Measurements from ENCODE around the gene MSRB2.

Gene MSRB2

DNA sequence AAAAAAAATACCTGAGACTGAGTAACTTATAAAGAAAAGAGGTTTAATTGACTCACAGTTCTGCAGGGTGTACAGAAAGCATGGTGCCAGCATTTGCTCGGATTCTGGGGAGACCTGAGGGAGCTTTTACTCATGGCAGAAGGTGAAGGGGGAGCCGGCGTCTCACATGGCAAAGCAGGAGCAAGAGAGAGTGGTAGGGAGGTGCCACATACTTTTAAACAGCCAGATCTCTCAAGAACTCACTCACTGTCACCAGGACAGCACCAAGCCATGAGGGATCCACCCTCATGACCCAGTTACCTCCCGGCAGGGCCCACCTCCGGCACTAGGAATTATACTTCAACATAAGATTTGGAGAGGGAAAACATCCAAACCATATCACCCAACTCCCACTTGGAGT lies 25.8 kb downstream of the MSRB2 start:
- peaks cover 5% of the 10 kb centered on the region for H3K4me1 Mint-ChIP-seq
- H3K27ac Mint-ChIP-seq: no peak overlapping the region
- H3K9me3 Mint-ChIP-seq: peaks cover 0 to 7% of the 10 kb centered on the region in 2 donors
- no peak for ATAC-seq
- no peaks in the 10 kb centered on the region for H3K27me3 Mint-ChIP-seq
- no peak for DNase-seq
- no peak overlapping the region for H3K4me3 Mint-ChIP-seq

DNA sequence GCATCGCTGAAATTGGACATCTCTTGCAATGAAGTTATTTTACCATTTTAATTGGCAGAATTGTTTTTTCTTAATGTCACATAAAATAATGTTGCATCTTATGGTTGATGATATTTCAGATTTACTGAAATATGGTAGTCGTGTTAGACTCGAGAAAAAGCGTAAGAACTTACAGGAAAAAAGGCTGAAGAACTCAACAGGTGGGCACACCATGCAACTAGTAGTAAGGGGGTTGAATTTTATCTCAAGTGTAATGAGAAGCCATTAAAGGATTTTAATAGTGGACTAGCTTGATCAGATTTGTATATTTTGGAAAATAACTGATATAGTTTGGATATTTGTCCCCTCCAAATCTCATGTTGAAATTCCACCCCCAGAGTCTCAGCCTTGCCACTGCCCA lies 41.1 kb downstream of the MSRB2 start:
- H3K9me3 Mint-ChIP-seq: peaks cover 5 to 17% of the 10 kb centered on the region in 2 donors
- H3K4me3 Mint-ChIP-seq: no peak overlapping the region
- H3K27ac Mint-ChIP-seq: no peak overlapping the region
- ATAC-seq (no peak), DNase-seq (no peak)
- H3K4me1 Mint-ChIP-seq: no peaks in the 10 kb centered on the region
- H3K27me3 Mint-ChIP-seq: no peaks in the 10 kb centered on the region

DNA sequence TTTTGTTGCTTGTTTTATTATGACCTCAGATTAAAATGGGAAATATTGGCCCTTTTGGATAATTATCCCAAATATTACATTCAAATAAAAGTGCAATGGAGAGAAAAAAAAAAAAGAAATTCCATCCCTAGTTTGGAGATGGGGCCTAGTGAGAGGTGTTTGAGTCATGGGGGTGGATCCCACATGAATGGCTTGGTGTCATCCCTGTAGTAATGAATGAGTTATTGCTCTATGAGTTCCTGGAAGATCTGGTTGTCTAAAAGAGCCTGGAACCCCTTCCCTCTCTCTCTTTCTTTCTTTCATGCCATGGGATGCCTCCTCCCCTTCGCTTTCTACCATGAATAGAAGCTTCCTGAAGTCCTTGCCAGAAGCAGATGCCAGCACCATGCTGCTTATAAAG lies 44.3 kb downstream of the MSRB2 start:
- peaks cover 5 to 13% of the 10 kb centered on the region in 2 donors for H3K9me3 Mint-ChIP-seq
- no peak overlapping the region for H3K4me3 Mint-ChIP-seq
- no peaks in the 10 kb centered on the region for H3K27me3 Mint-ChIP-seq
- H3K27ac Mint-ChIP-seq: no peak overlapping the region
- no peak for DNase-seq
- ATAC-seq: no peak
- no peaks in the 10 kb centered on the region for H3K4me1 Mint-ChIP-seq

DNA sequence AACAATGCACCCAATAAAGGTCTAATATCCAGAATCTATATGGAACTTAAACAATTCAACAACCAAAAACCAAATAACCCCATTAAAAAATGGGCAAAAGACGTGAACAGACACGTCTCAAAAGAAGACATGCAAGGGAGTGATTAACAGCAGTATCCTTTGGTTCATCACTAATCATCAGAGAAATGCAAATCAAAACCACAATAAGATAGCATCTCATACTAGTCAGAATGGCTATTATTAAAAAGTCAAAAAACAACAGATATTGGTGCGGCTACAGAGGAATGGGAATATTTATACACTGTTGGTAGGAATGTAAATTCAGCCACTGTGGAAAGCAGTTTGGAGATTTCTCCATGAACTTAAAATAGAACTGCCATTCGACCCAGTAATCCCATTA lies 46.6 kb downstream of the MSRB2 start:
- no peaks in the 10 kb centered on the region for H3K27me3 Mint-ChIP-seq
- no peak overlapping the region for H3K27ac Mint-ChIP-seq
- DNase-seq: no peak
- no peaks in the 10 kb centered on the region for H3K4me1 Mint-ChIP-seq
- no peak overlapping the region for H3K4me3 Mint-ChIP-seq
- ATAC-seq: no peak
- H3K9me3 Mint-ChIP-seq: peaks cover 5 to 7% of the 10 kb centered on the region in 2 donors

DNA sequence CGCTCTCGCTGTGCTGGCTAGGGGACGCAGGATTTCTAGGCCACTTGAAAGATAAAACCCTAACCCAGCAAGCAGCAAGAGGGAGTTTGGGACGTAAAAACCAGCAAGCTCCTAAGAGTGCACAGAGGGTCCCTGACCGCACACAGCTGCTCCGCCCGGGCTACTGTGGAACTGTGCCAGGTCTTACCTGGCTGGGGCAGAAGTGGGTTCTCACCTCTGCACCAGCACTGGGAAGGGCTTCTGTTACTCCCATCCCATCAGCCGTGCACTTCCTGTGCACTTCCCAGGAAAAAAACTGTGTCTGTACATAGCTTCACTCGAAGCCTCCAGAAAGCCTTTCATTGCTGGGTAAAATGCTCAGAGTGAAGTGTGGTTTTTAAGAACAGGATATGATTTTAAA lies 50.9 kb downstream of the MSRB2 start:
- no peak for DNase-seq
- no peaks in the 10 kb centered on the region for H3K9me3 Mint-ChIP-seq
- no peak for ATAC-seq
- no peaks in the 10 kb centered on the region for H3K27me3 Mint-ChIP-seq
- no peak overlapping the region for H3K27ac Mint-ChIP-seq
- no peak overlapping the region for H3K4me3 Mint-ChIP-seq
- H3K4me1 Mint-ChIP-seq: no peaks in the 10 kb centered on the region

DNA sequence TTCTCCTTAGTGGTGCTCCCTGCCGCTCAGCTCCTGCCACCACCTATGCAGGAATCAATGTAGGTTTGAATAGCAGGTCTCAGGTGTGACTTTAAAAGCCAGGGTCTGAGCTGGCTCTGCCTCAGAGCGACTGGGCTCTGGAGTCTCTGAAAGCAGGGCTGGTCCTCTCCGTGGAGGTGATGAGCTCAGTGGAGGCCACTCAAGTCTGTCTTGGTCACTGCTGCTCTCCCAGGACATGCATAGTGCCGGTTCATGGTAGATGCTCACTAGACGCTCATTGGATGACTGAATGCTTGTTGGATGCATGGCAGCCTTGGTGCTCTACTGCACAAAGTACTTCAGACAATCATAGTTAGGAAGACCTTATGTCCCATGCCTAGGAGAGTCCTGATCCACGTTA lies 51.7 kb downstream of the MSRB2 start:
- Mint-ChIP-seq H3K4me1 (no peaks in the 10 kb centered on the region), H3K27ac (no peak overlapping the region), H3K4me3 (no peak overlapping the region), H3K27me3 (no peaks in the 10 kb centered on the region), H3K9me3 (no peaks in the 10 kb centered on the region)
- DNase-seq: no peak
- ATAC-seq: no peak

DNA sequence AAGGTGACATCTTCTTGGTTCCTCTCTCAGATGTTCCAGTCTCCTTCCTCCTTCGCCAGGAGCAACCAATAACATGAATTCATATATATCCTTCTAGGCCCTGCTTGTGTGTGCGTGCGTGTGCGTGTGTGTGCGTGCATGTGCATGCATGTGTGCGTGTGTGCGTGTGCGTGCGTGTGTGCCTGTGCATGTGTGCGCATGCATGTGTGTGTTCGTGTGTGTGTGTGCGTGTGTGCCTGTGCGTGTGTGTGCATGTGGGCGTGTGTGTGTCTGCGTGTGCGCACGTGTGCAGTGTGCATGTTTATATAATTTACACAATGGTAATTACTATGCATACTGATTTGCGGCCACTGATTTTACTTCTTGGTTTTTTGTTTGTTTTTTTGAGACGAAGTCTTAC lies 52.8 kb downstream of the MSRB2 start:
- H3K4me3 Mint-ChIP-seq: no peak overlapping the region
- ATAC-seq (no peak), DNase-seq (no peak)
- no peak overlapping the region for H3K27ac Mint-ChIP-seq
- no peaks in the 10 kb centered on the region for H3K9me3 Mint-ChIP-seq
- no peaks in the 10 kb centered on the region for H3K27me3 Mint-ChIP-seq
- no peaks in the 10 kb centered on the region for H3K4me1 Mint-ChIP-seq

DNA sequence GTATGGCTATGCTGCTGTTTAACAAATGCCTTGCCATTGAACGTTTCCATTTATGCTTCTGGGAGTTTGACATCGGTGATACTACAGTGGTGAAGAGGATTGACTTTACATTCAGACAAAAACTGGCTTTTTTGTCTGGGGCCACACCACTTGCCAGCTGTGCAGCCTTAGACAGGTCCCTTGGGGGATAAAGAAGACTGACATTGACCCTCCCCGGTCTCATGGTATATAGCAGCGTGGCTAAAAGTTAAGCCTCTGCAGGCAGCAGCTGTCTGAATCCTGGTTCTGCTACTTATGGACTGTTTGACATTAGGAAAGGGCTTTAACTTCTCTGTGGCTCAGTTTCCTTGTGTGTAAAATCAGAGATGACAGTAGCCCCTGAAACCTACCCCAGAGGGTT lies 54.7 kb downstream of the MSRB2 start:
- no peak overlapping the region for H3K4me3 Mint-ChIP-seq
- no peaks in the 10 kb centered on the region for H3K4me1 Mint-ChIP-seq
- H3K27me3 Mint-ChIP-seq: no peaks in the 10 kb centered on the region
- ATAC-seq: no peak
- no peak overlapping the region for H3K27ac Mint-ChIP-seq
- no peak for DNase-seq
- no peaks in the 10 kb centered on the region for H3K9me3 Mint-ChIP-seq

DNA sequence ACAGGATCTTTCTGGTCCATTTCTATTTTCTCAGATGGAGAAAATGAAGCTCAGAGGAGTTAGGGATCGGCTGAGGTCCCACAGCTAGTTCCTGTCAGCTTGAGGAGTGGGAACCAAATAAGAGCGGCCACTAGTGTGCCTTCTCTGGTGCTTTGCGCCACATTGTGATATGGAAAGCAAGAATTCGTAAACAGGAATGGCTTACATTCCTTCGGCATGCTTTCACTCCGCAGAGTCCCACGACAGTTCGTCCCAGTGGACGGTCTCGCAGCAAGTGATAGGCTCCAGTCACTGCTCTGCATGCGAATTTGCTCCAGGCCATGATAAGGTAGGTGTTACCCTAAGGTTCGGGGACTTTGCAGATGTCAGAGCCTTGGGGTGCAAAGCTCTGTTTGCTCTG lies 55.2 kb downstream of the MSRB2 start:
- H3K27ac Mint-ChIP-seq: no peak overlapping the region
- H3K9me3 Mint-ChIP-seq: no peaks in the 10 kb centered on the region
- ATAC-seq: no peak
- H3K4me3 Mint-ChIP-seq: no peak overlapping the region
- peaks cover 2% of the 10 kb centered on the region for H3K27me3 Mint-ChIP-seq
- H3K4me1 Mint-ChIP-seq: no peaks in the 10 kb centered on the region
- DNase-seq: no peak

DNA sequence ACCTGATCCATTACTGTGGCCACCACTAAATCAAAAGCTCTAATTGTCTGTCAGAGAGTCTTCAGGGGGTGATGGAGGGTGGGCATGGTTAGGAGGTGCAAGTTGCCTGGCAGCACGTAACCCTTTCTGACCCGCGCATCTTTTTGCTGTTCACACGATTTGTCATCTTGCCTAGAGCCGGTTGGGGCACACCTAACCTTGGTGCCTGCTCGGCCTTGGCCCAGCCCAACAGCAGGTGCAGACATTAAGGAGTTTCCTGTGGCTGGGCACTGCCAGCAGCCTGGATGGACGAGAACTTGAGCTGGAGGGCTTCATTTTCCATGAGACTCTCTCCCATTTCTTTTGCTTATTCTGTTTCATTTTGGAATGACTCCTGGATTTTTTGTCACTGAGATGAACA lies 55.7 kb downstream of the MSRB2 start:
- no peak overlapping the region for H3K27ac Mint-ChIP-seq
- no peaks in the 10 kb centered on the region for H3K9me3 Mint-ChIP-seq
- H3K27me3 Mint-ChIP-seq: peaks cover 6% of the 10 kb centered on the region
- ATAC-seq (no peak), DNase-seq (no peak)
- no peak overlapping the region for H3K4me3 Mint-ChIP-seq
- no peaks in the 10 kb centered on the region for H3K4me1 Mint-ChIP-seq

DNA sequence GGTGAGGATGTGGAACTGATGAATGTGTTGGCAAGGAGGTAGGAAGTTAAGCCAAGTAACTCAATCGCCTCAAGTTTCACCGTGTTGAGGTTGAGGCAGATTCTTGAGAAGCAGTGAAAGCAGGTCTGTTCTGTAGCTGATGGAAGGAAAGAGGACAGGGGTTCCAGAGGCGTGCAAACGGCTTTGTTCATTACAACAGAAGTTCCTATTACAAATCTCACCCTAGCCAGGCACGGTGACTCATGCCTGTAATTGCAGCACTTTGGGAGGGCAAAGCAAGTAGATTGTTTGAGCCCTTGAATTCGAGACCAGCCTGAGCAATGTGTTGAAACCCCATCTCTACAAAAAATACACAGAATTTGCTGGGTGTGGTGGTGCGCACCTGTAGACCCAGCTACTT lies 59.8 kb downstream of the MSRB2 start:
- H3K4me1 Mint-ChIP-seq: peaks cover 6% of the 10 kb centered on the region
- no peak overlapping the region for H3K4me3 Mint-ChIP-seq
- no peak for ATAC-seq
- DNase-seq: no peak
- no peak overlapping the region for H3K27ac Mint-ChIP-seq
- peaks cover 32% of the 10 kb centered on the region for H3K27me3 Mint-ChIP-seq
- H3K9me3 Mint-ChIP-seq: no peaks in the 10 kb centered on the region

DNA sequence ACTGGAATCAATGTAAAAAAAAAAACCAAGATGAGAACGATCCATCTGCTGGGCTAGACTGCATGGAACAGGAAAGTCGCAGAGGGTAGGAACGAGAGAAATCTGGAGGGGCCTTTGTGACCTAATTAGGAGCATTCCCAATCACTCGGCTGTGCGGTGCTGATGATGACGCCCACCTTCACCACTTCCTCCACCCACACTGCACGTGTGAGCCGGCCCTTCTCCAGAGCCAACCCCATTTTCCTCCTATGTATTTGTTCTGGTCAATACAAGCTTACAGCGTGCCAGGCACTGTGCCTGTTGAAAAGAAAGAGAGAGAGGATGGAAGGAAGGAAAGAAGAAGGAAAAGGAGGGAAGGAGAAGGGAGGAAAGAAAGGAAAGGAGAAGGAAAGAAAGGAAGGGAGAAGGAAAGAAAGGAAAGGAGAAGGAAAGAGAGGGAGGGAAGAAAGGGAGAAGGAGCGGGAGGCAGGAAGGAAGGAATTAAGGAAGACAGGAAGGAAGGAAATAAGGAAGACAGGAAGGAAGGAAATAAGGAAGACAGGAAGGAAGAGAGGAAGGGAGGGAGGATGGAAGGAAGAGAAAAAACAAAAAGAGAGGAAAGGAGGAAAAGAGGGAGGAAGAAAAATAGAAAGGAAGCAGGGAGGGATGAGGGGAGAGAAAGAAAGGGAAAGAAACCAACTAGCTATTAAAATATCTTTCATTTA lies 61.2 kb downstream of the MSRB2 start:
- no peaks in the 10 kb centered on the region for H3K9me3 Mint-ChIP-seq
- H3K27me3 Mint-ChIP-seq: peaks cover 44% of the 10 kb centered on the region
- H3K4me1 Mint-ChIP-seq: peaks cover 6% of the 10 kb centered on the region
- DNase-seq (no peak), ATAC-seq (no peak)
- no peak overlapping the region for H3K27ac Mint-ChIP-seq
- H3K4me3 Mint-ChIP-seq: no peak overlapping the region

DNA sequence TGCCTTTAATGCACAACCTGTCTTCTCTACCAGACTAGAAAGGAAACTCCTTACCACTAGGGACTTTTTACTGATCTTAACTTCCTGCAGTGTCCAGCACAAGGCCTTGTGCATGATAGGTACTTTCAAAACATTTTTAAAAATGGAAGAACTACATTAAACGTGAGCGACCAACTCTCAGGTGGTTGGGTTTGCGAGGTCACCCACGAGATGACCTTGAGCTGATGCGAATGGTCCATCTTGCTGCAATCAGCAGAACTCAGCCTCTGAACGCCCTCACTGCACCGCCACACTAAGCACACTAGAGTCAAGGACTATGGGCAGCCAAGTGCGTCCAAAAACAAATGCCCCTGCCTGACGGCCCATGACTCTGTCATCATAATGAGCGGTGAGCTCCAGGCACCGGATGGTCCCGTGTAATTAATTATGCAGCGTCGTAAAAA lies 61.9 kb downstream of the MSRB2 start:
- peaks cover 6% of the 10 kb centered on the region for H3K4me1 Mint-ChIP-seq

DNA sequence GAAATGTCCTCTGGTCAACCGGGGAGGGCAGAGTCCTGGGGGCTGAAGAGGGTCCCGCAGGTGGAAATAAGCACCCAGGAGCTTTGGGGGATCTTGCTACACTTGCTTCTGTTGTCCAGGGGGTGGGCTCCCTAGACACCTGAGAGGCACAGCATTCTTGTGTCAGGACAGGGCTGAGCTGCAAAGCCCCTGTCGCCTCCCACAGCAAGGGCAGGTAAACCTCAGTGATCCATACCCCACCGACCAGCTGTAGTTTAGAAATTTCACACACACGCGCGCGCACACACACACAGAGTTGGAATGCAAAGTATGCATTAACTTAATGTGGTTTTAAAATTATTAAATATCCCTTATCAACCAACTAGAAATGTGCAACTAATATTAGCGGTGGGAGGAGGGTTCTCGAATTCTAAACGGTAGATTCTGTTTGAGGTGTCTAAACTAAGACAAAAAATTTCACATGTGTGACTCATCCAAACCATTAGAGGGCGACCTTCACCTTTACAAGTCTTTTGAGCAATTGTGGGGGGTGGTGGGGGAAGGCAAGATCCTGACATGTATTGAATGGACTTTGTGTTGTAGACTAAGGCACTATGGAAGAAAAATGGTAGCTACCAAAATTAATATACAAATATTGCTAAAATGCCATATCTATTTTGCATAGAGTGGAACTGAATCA lies 62.5 kb downstream of the MSRB2 start:
- ATAC-seq (peak; percentile 72), DNase-seq (no peak)
- Mint-ChIP-seq H3K9me3 (no peaks in the 10 kb centered on the region), H3K4me1 (peaks cover 6% of the 10 kb centered on the region), H3K4me3 (no peak overlapping the region), H3K27me3 (peaks cover 51% of the 10 kb centered on the region), H3K27ac (no peak overlapping the region)

More for the DNA sequence above, 61.9 kb downstream of the MSRB2 start:
- ATAC-seq (no peak), DNase-seq (no peak)
- H3K9me3 Mint-ChIP-seq: no peaks in the 10 kb centered on the region
- H3K27ac Mint-ChIP-seq: no peak overlapping the region
- H3K27me3 Mint-ChIP-seq: peaks cover 50% of the 10 kb centered on the region
- H3K4me3 Mint-ChIP-seq: no peak overlapping the region

DNA sequence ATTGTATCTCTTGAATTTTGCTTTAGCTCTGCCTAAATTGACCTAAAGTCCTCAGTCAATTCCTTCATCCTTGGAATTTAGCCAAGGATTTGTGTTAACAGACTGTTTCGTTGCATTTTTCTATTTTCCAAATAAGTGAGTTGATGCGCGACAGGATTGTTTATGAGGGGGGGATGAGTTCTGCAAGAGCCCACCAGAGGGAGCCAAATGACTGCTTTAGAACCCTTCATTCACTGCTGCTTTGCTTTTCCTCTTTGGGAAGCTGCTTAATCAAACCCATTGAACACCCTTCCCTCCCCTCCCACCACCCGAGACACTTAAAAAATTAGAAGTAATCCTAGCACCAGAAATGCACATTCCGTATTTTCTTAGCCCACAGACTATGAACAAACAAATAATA lies 63.0 kb downstream of the MSRB2 start:
- H3K27ac Mint-ChIP-seq: no peak overlapping the region
- DNase-seq (peak; percentile 22 to 31), ATAC-seq (peak; percentile 74)
- H3K27me3 Mint-ChIP-seq: peaks cover 51% of the 10 kb centered on the region
- H3K9me3 Mint-ChIP-seq: no peaks in the 10 kb centered on the region
- H3K4me3 Mint-ChIP-seq: no peak overlapping the region
- peaks cover 6% of the 10 kb centered on the region for H3K4me1 Mint-ChIP-seq

DNA sequence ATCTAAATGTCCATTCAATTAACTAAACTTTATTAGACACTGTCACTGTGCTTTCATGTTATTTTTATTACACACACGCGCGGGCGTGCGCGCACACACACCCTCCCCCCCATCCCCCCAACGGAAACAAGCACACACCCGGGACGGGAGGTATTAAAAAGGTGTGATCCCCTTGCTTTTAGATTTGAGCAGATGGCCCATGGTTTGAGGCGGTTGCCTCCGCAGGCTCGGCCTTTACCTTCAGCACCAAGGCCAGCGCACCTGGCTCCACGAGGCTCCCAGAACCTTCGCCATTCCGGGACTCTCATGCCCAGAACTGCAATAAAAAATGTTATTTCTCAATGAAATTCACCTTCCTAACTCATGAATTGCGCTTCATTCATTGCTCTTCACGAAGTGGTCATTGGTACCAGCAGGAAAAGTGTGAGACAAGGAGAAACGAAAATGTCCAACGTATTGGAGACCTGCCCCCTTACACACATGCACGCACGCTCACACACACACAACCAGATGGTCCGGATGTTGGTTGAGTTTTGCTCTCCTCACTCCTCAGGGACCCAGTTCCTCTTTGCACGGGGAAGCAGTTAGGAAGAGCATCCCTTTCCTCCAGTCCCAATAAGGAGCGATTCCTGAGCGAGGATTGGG lies 76.0 kb downstream of the MSRB2 start:
- ATAC-seq (no peak), DNase-seq (no peak)
- Mint-ChIP-seq H3K4me3 (no peak overlapping the region), H3K27me3 (peaks cover 94% of the 10 kb centered on the region), H3K27ac (no peak overlapping the region), H3K9me3 (no peaks in the 10 kb centered on the region), H3K4me1 (peaks cover 12% of the 10 kb centered on the region)
